Mucosa of descending colon (tissue), 3 donors: ENCODE results near the gene HDX. TPM values are rescaled to one million over a fixed set of nuclear protein-coding genes. Genes with fewer than 3 reads are reported as not detected.

Experiments used
- ATAC-seq: fragments of 200-7000 bp; cut with Tn5 transposase; one replicate; pipeline ENCODE4 v1.9.1; 2020; ENCODE audit warnings: mild to moderate bottlenecking, moderate library complexity
- DNase-seq, 3 donors: peaks; one replicate each; pipeline ENCODE4 v3.0.0-alpha.2; 2020
- H3K36me3 ChIP-seq: fragments of 200-600 bp; one replicate; pipeline ENCODE4 v1.8.0; 2021; ENCODE audit warnings: low read depth, mild to moderate bottlenecking
- H3K4me1 ChIP-seq: fragments of 200-600 bp; one replicate; pipeline ENCODE4 v1.8.0; 2021; ENCODE audit warnings: low read depth, mild to moderate bottlenecking
- H3K4me3 ChIP-seq: fragments of 200-600 bp; one replicate; pipeline ENCODE4 v1.8.0; 2021; ENCODE audit warnings: mild to moderate bottlenecking
- H3K9me3 ChIP-seq: fragments of 200-600 bp; one replicate; pipeline ENCODE4 v1.8.0; 2021; ENCODE audit warnings: mild to moderate bottlenecking
- intact Hi-C, 2 donors: fragments of 100-400 bp; cut with DNase I in 1 of 2; cut with micrococcal nuclease in 1 of 2; formaldehyde crosslinking; loops; one replicate each; pipeline versions ENCODE4 v1.11.0 to v1.11.1; 2022; cut with DNase I, micrococcal nuclease
- total RNA-seq, 3 donors: library from RNA; stranded (reverse); fragmentation: NEBNext Ultra II Directional in 2 of 3; extraction: Animal tissue kit (Norgen Biotek cat#: 25700) in 2 of 3; gene quantifications; one replicate each; pipeline versions ENCODE4 v1.2.1 to v1.2.4, GENCODE V29; 2021 to 2023
- TF ChIP-seq, protein P1 (sequence below): fragments of 200-600 bp; IDR thresholded peaks from one replicate; pipeline ENCODE4 v1.8.0; 2022; ENCODE audit warnings: antibody characterized with exemption, mild to moderate bottlenecking
- donor health status: DM: no; HTN: no; CAD: no; lungs with moderate emphysema.
- donor health status: DM: no; HTN: no; CAD: no.
- donor health status: DM: no; HTN: yes; CAD: no.

HDX gene
- total RNA-seq, 3 donors from 2014 or later, result 2.0 to 8.6 (median 2.3) TPM

DNA sequence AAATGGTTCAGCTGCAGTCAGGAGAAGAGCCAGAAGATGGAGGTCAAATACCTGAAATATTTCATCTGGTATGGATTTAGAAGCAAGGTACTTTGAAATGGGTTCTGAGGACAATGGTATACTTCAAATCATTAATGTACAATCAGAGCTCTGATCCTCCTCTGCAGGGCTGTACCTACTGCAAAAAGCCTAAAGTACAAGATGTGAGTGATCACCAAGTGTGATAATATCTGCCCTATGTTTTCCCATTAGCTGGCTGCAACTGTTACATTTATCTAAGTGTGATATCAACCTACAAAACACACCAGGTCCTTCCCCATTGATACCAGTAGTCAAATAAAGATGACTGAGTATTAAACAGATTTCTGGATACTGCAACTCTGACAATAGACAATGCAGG lies 25.1 kb downstream of the HDX start:
- H3K36me3 ChIP-seq, result no peaks in the 10 kb centered on the region
- intact Hi-C loops, result no loop called here
- ATAC-seq, result no peak
- TF ChIP-seq, protein P1, sequence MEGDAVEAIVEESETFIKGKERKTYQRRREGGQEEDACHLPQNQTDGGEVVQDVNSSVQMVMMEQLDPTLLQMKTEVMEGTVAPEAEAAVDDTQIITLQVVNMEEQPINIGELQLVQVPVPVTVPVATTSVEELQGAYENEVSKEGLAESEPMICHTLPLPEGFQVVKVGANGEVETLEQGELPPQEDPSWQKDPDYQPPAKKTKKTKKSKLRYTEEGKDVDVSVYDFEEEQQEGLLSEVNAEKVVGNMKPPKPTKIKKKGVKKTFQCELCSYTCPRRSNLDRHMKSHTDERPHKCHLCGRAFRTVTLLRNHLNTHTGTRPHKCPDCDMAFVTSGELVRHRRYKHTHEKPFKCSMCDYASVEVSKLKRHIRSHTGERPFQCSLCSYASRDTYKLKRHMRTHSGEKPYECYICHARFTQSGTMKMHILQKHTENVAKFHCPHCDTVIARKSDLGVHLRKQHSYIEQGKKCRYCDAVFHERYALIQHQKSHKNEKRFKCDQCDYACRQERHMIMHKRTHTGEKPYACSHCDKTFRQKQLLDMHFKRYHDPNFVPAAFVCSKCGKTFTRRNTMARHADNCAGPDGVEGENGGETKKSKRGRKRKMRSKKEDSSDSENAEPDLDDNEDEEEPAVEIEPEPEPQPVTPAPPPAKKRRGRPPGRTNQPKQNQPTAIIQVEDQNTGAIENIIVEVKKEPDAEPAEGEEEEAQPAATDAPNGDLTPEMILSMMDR, result no peak
- no peak for DNase-seq
- no peaks in the 10 kb centered on the region for H3K4me1 ChIP-seq
- H3K4me3 ChIP-seq, result no peak overlapping the region
- no peaks in the 10 kb centered on the region for H3K9me3 ChIP-seq

DNA sequence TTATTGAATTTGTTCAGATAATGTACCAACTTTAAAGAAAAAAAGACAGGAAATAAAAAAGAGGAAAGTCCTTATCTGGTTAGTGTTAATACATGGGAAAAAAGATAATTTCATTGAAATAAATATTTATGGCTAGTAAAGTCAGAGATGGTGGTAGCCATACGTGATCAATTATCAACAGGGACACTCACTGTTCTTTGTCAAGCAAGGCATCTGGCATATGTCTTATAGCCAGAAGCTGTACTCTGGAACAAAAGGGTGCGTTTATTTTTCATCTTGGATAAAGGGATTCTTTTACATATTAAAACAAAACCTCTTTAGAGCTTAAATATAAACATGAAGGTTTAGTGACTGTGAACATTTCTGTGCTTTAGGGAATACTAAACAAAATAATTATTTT lies 26.7 kb downstream of the HDX start:
- Histone ChIP-seq H3K9me3 (no peaks in the 10 kb centered on the region), H3K4me1 (no peaks in the 10 kb centered on the region), H3K4me3 (no peak overlapping the region), H3K36me3 (no peaks in the 10 kb centered on the region)
- ATAC-seq, result no peak
- TF ChIP-seq, protein P1, result no peak
- no peak for DNase-seq
- intact Hi-C loops, result no loop called here

DNA sequence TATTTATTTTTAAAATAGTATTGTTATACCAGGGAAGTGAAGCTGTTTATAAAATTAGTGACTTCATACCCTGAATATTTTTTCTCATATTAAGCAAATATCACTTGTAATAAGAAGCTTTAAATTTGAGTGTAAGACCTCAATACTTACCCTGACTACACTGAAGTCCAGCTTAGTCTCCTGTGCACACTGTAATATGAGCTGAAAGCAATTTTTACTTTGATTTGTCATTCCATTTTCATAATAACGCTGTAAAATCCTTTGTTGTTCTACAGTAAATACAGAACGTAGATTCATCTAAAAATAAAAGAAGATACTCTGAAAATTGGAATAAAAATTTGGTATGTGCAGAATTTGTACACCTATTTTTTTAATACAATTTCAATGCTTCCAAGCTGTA lies 27.2 kb downstream of the HDX start:
- Histone ChIP-seq H3K4me1 (no peaks in the 10 kb centered on the region), H3K36me3 (no peaks in the 10 kb centered on the region), H3K4me3 (no peak overlapping the region), H3K9me3 (no peaks in the 10 kb centered on the region)
- intact Hi-C loops, result no loop called here
- DNase-seq (no peak), ATAC-seq (no peak)
- TF ChIP-seq, protein P1, result no peak

DNA sequence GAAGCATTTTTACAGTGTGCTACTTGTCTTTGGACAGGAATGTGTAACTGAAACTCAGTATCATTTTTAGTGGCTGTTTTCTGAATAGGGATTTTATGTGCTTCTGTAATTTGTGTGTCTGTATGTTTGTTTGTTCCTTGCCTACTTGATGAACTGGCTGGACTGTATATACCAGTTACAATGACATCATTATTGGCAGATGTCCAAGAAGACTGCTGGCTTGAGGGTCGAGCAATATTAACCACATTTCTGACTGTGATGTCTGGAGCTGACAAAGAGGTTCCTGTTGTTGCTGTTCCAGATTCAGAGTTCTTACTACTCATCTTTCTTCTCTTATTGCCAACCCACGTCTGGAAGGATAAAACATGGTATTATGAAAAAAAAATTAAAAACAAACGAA lies 33.0 kb downstream of the HDX start:
- Histone ChIP-seq H3K4me1 (no peaks in the 10 kb centered on the region), H3K36me3 (no peaks in the 10 kb centered on the region), H3K9me3 (no peaks in the 10 kb centered on the region), H3K4me3 (no peak overlapping the region)
- DNase-seq (no peak), ATAC-seq (no peak)
- intact Hi-C loops, result no loop called here
- TF ChIP-seq, protein P1, result no peak

DNA sequence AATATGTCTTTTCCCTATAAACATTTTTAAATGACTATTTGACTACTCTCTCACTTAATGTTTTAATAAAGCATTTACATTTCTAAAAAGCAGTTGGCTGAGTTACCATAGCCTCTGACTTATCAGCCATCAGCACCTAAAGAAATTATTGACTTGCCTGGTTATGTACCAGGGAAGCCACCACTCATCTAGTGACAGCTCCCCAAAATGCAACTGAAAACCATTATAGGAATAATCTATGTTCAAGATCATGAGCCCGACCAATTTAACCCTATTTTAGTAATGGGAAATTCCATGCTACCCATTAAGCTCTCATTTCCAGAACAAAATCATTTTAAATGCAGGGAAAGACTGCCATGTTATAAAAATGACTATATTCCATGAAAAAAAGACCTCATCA lies 34.4 kb downstream of the HDX start:
- DNase-seq, result no peak
- no peak for ATAC-seq
- Histone ChIP-seq H3K4me1 (no peaks in the 10 kb centered on the region), H3K4me3 (no peak overlapping the region), H3K36me3 (no peaks in the 10 kb centered on the region), H3K9me3 (no peaks in the 10 kb centered on the region)
- TF ChIP-seq, protein P1, result no peak
- intact Hi-C loops, result no loop called here
